ENCODE results near the gene CXXC1.
"Not testable (repeated sequence)": the region's sequence is repeated elsewhere in the genome, so short reads cannot be mapped to it uniquely, and the experiment has no call there.

Gene CXXC1

DNA sequence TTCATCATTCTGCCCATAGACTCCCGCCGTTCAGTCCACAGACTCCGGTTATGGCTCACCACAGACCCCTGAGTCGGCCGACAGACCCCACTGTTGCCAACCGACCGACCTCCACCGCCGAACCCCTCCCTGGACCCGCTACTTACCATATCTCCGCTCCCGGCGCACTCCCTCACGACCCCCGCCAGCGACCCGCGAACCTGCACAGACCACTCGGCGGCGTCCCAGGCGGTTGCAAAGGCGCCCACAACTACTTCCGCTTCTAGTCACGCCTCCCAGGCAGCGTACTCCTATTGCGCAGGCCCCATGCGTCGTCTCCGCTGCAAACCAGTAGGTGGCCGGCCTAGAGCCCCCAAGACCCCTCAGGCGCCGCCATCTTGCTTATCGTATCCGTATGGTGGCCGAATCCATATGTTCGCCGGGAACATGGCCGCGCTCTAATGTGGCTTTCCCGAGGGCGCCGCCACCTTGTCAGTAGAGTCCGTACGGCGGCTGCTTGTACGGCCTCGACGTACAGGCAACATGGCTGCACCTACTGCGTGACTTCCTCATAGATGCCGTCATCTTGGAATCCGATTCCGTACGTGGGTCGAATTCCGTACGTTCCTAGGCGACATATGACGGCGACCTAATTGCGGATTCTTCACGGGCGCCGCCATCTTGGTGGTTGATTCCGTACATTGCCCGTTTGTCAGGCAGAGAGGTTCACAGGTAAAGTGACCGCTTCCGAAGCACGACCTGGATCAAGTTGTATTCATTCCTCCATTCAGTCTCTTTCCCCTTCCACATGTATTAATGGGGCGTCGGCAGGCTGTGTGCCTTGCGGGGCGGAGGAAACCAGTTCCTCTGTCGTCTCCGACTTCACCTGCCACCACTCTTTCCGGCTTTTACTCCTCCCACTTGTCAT, at the start of gene CXXC1:
TSS of gene CXXC1 (minus strand) at position 252 of the 907 bp plus-strand sequence. CDS start at position 149, 103 bp downstream.
- DNase-seq (ENCODE audit: low read depth), result peak; percentile 96

DNA sequence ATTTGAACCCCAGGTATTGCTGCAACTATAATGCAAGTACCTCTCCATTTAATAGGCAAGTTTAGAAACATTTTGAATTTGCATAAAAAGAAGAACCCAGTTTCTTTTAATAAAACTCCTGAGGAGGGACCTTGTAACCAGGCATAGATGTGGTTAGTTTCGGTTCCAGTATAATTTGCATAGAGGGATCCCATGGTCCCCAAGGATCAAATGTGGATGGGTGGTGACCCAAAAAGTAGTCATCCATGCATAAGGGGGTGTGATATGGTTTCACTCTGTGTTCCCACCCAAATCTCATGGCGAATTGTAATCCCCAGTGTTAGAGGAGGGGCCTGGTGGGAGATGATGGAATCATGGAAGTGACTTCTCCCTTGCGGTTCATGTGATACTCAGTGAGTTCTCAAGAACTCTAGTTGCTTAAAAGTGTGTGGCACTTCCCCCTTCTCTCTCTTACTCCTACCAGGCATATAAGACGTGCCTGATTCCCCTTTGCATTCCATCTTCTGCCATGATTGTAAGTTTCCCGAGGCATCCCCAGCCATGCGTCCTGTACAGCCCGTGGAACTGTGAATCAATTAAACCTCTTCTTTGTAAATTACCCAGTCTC, 47.2 kb upstream of the CXXC1 start:
- DNase-seq (ENCODE audit: low read depth), result no peak

DNA sequence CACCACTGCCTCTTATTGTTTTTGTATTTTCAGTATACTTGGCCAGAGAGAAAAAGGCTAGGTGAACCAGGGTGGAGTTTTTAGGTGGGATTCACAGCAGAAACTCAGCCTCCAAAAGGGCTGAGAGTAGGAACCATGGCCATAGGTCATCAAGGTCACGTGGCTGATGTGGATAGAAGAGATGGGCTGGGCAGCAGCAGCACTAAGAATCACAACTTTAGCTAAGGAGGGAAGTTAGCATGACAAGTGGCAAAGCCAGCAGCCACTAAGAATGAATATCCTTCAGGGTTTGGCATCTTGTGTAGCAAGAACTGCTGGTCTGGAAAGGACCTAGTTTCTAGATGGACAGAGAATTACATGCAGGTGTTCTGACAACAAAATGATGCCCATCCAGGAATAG, 44.2 kb upstream of the CXXC1 start:
- DNase-seq (ENCODE audit: low read depth), result no peak

DNA sequence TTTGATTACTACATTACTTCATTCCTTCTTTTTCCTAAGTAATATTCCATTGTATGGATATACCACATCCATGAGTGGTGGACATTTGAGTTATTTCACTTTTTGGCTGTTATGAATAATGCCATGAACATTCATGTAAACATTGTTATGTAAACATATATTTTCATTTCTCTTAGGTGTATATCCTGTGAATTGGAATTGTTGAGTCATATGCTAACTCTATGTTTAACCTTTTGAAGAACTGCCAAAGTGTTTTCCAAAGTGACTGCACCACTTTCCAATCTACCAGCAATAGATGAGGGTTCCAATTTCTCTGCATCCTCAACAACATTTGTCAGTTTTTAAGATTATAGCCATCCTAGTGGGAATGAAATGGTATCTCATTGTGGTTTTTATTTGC, 42.7 kb upstream of the CXXC1 start:
- no peak for DNase-seq (ENCODE audit: low read depth)

DNA sequence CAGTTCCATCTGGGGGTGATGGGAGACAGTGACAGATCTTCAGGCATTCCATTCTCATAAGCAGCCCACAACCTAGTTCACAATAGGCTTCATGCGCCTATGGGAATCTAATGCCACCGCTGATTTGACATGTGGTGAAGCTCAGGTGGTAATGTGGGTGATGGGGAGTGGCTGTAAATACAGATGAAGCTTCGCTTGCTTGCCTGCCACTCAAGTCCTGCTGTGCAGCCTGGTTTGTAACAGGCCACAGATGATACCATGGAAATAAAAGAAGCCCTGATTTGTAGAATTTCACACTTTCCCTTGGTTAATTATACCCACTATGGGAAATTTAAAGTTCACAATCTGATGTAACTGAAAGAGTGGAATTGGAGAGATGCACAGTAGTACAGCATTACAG, 40.5 kb upstream of the CXXC1 start:
- no peak for DNase-seq (ENCODE audit: low read depth)

DNA sequence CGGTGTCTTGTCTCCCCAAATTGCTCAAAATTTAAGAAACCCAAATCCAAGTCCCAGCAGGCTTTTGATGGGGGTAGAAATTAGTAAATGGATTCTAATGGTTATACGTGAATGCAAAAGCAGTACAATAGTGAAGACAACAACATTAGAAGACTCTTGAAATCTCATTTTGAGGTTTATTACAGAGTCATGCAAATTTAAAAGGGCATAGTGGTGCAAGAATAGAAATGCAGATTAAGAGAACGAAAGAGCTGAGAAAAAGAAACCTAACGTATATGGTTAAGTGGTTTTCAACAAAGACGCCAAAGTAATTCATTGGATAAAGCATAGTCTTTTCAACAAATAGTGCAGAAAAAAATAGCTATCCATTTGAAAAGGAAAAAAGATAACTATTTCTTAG, 33.2 kb upstream of the CXXC1 start:
- no peak for DNase-seq (ENCODE audit: low read depth)

DNA sequence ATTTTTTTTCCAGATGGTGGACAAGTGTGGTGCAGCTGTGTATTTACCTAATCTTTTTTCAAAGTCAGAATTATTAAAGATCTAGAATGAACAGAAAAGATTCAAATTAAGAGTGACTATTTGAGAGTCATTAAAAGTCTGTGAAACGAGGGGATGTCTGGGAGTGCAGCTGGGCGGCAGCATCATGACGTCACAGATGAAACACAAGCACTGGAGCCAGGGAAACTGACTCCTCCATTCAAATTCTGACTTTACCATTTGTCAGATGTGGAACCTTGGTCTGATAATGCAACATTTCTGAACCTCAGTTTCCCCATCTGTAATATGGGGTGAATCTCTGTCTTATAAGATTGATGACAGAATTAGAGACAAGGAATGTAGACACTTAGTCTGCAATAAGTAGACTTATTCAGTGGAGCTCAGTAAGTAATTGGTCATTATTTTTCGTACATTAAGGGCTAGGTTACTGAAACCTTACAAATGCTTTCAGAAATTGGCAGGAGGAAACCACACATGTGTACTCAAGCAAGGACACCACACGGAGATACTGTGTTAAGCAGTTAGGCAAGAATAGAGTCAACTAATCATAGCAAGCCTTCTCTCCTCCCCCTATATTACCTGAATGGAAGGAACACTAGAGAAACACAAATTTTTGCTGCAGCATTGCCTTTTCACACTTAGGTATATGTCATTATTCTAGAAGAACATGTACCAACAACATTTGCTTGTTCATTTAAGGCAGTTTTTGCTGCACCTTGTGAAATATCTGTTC, 27.8 kb upstream of the CXXC1 start:
- no peak for DNase-seq (ENCODE audit: low read depth)

DNA sequence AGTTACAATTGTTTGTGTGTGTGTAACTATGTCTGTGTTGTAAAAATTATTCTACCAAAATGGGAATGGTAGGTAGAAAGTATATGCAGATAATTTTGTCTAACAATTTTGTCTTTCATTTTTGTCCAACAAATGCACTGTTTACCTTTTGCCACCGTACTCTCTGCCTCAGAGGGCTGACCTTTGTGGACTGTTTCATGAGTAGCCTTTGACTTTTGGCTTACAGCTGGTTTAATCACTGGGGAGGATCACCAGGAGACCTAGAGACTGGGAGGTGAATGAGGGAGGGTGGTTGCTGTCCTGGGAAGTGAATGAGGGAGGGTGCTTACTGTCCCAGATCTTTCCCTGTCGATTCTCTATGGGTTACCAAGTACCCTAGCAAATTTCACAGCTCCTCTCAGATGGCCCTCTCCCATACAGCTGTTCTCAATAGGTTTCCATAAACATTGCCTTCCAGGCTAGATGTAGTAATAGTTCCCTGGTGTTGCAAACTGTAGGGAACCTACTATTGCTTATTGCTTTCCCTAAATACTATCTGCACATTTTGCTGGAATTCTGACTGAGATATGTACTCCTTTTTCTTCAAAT, 26.5 kb upstream of the CXXC1 start:
- DNase-seq (ENCODE audit: low read depth), result no peak

DNA sequence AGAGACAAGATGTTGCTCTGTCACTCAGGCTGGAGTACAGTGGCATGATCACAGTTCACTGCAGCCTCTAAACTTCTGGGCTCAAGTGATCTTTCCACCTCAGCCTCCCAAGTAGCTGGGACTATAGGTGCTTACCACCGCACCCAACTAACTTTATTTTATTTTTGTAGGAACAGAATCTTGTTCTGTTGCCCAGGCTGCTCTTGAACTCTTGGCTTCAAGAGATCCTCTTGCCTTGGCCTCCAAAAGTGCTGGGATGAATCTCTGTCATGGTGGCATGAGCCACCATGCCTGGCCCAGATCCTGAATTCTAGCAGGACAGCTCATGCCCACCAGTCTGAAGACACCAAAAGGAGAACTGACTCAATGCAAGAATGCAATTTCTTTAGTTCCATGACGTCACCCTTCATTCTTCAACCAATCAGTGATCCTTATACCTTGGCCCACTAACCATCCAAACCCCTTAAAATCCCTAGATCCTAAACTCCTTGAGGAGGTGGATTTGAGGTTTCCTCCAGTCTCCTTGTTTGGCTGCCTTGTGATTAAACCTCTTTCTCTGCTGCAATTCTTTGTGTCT, 25.6 kb upstream of the CXXC1 start:
- DNase-seq (ENCODE audit: low read depth), result no peak

DNA sequence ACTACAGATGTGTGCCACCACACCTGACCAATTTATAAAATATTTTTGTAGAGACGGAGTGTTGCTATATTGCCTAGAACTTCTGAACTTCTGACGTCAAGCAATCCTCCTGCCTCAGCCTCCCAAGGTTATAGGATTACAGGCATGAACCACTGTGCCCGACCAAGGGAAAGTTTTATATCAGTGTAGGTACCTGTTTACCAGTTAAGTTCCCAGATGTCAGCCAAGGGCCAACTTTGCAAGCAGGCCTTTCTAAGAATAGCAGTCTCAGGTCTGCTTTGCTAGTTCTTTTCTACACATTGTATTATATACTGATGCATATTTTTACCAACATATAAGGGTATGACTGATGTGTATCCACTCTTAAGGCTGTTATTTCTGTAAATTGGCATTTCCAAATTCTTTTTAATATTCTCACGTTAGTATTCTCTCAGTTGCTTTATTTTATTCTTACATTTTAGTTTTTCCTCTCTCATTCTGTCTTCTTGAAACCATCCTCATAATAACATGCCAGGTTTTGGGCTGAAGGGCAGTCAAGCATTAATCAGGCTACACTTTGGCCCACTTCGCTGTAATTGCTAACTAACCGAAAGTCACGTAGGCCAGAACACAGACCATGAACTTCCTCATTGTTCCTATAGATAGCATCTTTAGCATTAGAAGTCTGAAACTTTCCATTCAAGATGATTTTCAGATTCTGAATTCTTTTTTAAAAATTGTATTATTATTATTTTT, 25.0 kb upstream of the CXXC1 start:
- no peak for DNase-seq (ENCODE audit: low read depth)

DNA sequence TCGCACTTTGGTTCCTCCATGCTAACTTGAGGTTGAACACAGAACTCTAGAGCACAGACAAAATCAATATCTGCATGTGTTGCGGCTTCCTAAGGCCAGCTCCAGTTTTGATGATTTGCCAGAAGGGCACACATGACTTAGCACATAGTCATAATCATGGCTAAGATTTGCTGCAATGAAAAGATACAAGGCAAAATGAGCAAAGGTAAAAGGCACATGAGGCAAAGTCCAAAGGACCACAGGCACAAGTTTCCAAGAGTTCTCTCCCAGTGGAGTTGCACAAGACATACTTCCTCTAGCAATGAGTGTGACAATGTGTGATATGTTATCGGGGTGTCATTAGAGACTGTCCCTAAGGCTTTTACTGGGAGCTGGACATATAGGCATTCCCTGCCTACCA, 24.2 kb upstream of the CXXC1 start:
- no peak for DNase-seq (ENCODE audit: low read depth)

DNA sequence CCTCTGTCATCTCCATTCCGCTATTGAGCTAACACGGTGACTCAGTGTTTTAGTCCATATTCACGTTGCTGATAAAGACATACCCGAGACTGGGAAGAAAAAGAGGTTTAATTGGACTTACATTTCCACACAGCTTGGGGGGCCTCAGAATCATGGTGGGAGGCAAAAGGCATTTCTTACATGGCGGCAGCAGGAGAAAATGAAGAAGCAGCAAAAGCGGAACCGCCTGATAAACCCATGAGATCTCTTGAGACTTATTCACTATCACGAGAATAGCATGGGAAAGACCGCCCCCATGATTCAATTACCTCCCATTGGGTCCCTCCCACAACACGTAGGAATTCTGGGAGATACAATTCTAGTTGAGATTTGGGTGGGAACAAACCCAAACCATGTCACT, 22.6 kb upstream of the CXXC1 start:
- DNase-seq (ENCODE audit: low read depth), result no peak

DNA sequence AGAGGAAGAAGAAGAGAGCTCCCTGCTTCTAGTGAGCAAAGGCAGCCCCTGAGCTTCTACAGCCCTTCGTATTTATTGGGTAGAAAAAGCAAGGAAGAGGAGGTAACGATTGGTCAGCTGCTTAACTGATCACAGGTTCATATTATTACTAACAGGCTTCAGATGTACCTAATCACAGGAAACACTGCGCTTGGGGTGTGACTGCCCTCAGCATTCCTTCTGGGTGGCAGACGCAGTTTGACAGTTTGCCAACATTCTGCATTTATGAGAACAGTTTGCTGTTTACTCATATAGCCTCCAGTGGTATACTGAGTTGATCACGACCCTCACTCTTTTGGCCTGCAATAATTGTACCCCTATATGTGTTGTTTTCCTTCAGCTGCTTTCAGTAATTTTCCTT, 21.4 kb upstream of the CXXC1 start:
- not testable (repeated sequence) for DNase-seq (ENCODE audit: low read depth)

DNA sequence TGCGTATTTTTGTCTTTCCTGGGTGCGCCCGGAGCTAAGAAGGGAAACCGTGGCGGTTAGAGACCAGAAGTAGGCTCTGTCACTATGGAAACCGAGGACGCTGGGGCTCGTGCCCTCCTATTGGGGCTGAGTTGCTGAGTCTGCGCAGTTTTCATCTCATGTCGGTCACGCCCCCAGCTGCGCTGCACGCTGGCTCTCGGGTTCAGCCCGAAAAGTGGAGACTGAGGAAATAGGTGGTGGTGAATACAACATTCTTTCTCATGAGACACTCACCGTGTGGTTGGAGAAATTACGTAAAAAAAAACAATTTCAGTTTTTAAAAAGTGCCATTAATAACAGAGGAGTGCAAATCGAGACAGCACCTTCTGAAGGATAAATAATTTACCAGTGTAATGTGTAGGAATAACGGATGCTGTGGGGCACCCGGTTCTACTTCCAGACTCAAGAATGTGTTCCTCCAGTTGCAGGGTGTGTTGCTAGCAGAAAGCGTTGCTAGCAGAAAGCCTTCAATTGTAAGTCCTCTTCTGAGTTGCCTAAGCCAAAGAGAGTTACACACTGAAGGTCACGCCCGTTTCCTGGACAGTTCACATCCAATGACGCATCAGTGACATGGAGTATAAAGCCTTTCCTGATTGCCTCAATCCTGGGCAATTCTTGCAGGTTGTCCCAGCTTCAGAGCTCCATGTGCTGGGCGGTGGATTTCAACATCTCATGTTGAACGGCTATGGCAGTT, 20.4 kb upstream of the CXXC1 start:
- DNase-seq (ENCODE audit: low read depth), result peak; percentile 21

DNA sequence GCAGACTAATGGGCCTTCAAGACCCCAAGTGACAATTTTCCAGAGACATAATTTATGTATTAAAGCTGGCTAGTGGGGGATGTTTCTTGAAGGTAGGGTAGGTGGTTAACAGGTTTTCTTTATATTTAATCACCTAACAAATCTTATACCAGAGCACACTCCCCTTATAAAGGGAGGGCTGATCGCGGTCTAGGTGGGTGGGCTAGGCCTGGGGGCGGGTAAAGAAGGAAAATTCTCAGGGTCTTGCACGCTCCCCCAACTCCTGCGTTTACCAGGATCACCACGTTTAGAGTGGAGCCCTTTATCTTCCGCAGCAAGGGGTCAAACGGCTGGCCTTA, 19.9 kb upstream of the CXXC1 start:
- DNase-seq (ENCODE audit: low read depth), result no peak

DNA sequence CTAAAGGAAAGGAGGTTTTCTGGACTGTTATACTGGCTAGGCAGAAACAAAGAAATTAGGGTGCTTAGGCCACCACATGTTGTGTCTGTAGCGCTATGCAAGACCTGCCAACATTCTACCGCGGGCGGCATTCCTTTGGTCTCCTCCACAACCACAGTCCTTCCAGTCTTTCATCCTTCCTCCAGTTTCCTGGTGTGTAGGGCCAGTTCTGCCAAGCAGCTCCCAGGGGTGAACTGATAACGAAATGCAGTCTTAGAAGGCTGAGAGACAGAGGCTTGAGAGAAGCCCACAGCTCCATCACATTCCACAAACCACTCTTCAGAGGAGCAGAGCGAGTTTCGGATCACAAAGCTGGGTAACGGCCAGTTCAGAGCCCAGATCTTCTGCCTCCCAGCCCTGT, 19.5 kb upstream of the CXXC1 start:
- DNase-seq (ENCODE audit: low read depth), result no peak

DNA sequence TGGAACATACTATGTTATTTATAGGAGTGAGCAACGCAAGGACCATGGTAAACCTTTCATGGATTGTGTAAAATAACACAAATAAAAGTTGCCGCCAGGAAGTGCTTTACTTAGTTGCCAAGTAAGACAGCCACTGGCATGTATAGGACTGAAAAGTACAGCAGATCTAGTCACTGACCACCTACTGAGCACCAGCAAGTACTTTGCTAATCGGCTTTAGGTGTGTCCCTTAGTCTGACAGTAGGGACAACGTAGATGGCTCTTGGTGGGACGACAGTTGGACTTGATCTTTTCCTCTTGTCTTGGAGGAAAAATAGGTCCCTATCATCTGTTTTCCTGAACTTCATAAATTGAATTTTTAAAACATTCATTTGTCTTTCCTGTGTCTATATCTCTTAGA, 13.6 kb upstream of the CXXC1 start:
- no peak for DNase-seq (ENCODE audit: low read depth)

DNA sequence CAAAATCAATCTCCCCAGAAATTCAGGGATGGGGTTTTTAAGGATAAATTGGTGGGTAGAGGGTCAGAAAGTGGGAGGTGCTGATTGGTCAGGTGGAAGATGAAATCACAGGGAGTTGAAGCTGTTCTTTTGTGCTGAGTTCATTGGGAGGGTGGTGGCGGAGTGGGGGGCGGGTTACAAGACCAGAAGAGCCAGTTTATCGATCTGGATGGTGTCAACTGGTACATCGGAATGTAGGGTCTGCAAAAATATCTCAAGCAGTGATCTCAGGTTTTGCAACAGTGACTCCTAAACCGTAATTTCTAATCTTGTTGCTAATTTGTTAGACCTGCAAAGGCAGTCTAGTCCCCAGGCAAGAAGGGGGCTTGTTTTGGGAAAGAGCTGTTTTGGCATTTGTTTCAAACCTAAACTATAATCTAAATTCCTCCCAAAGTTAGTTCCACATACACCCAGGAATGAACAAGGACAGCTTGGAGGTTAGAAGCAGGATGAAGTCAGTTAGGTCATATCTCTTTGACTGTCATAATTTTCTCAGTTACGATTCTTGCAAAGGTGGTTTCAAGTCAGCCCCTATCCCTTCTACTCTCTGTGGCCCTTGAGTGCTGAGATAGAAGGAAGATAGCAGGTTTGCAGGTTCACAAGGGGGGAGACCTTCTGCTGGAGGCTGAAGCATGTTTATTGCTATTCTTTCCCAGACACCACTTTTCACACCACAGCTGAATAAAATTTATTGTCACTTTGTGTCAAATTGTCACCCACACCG, 12.3 kb upstream of the CXXC1 start:
- no peak for DNase-seq (ENCODE audit: low read depth)

DNA sequence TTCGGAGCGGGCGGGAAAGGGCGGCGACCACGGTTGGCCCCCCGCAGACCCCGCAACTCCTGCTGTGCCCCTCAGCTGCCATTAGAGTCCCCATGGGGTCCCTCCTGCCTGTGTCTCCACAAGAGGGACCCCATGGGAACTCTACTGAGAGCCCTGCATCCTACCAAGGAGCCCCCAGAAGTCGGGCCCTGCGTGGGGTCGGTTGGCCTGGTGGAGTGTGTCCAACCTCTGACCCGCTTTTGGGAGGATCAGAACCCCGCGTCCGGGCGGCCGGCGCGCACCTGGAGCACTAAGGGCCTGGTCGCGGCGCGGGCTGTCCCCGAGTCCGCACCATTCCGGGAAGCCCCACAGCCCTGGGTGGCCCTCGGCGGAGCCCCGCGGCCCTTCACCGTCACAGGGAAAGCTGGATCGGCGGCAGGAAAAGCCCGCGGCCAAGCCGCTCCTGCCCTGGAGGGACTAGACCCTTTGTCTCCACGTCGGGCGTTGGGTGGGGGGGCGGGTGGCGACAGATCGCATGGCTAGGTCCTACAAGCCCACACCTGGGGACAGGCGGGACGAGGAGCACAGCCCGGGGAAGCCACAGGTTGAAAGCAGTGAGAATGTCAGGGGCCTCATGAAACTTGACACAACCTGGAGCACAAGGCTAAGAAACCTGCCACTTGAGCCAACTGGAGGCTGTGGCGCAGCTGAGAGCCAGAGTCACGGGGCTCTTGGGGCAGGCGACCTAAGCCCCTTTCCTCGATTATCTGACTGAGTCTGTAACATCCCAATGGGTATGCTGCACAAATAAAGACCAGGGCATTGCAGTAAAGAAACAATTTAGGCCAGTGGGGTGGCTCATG, 11.2 kb upstream of the CXXC1 start:
- DNase-seq (ENCODE audit: low read depth), result no peak

Measured in CMK (cell line).